CMK (cell line): ENCODE results near the gene IGSF10.
A peak's percentile ranks its signal among the peaks of the same experiment; 100 is the strongest.
"Not testable (repeated sequence)": the region's sequence is repeated elsewhere in the genome, so short reads cannot be mapped to it uniquely, and the experiment has no call there.

ENCODE experiments used
- DNase-seq: peaks from one replicate; pipeline ENCODE4 v3.0.0-alpha.2; 2010; ENCODE audit warnings: low read depth

The IGSF10 gene

GRCh38 chr3:151460774-151461450, at the start of gene IGSF10:
Gene IGSF10, minus strand, starts transcription at chr3:151461061. Its CDS starts 2,352 bp downstream, at chr3:151458709.
- no peak for DNase-seq

GRCh38 chr3:151509468-151510135, 48.7 kb upstream of the IGSF10 start:
- not testable (repeated sequence) for DNase-seq

GRCh38 chr3:151504606-151505005, 43.7 kb upstream of the IGSF10 start:
- peak; percentile 82 for DNase-seq

- DNase-seq: no peak
Measured at GRCh38 chr3:151503074-151503473, 42.2 kb upstream of the IGSF10 start.

GRCh38 chr3:151501923-151502632, 41.2 kb upstream of the IGSF10 start:
- DNase-seq: no peak

GRCh38 chr3:151501171-151501922, 40.5 kb upstream of the IGSF10 start:
- DNase-seq: no peak

- no peak for DNase-seq
Measured at GRCh38 chr3:151499168-151499567, 38.3 kb upstream of the IGSF10 start.

- no peak for DNase-seq
Measured at GRCh38 chr3:151491525-151491924, 30.7 kb upstream of the IGSF10 start.

GRCh38 chr3:151487833-151488232, 27.0 kb upstream of the IGSF10 start:
- DNase-seq: not testable (repeated sequence)

- DNase-seq: peak; percentile 39
Measured at GRCh38 chr3:151483961-151484520, 23.2 kb upstream of the IGSF10 start.

GRCh38 chr3:151483488-151483887, 22.6 kb upstream of the IGSF10 start:
- DNase-seq: no peak

GRCh38 chr3:151480492-151480891, 19.6 kb upstream of the IGSF10 start:
- no peak for DNase-seq

GRCh38 chr3:151479452-151479851, 18.6 kb upstream of the IGSF10 start:
- DNase-seq: no peak

GRCh38 chr3:151478335-151478697, 17.5 kb upstream of the IGSF10 start:
- DNase-seq: no peak

GRCh38 chr3:151477591-151478334, 16.9 kb upstream of the IGSF10 start:
- DNase-seq: no peak

GRCh38 chr3:151476344-151477018, 15.6 kb upstream of the IGSF10 start:
- DNase-seq: peak; percentile 77

GRCh38 chr3:151468284-151468917, 7.5 kb upstream of the IGSF10 start:
- peak; percentile 22 for DNase-seq

- DNase-seq: no peak
Measured at GRCh38 chr3:151467069-151467468, 6.2 kb upstream of the IGSF10 start.

GRCh38 chr3:151462991-151463390, 2.1 kb upstream of the IGSF10 start:
- no peak for DNase-seq

GRCh38 chr3:151462278-151462780, 1.5 kb upstream of the IGSF10 start:
- DNase-seq: no peak
